OCI-LY3 (cell line): ENCODE data around the gene TIPARP.

Source experiments
- CTCF ChIP-seq: fragments of 200-600, 300-600 bp; sonication (generic); IDR thresholded peaks from 2 replicates; pipeline ENCODE4 v1.5.1; 2014; ENCODE audit warnings: antibody characterized with exemption, low read length, low read depth
- EZH2phosphoT487 ChIP-seq: fragments of 200-600 bp; shearing (Covaris generic); IDR thresholded peaks from 2 replicates; pipeline ENCODE4 v1.6.1; 2018; ENCODE audit warnings: antibody characterized with exemption, mixed run types, low read depth

GRCh38 chr3:156678197-156678596 lies 3.8 kb downstream of the TIPARP start:
- no peak for TF ChIP-seq CTCF
- TF ChIP-seq EZH2phosphoT487: no peak
